Stimulated activated CD8-positive, alpha-beta memory T cell treated with anti-CD3 and anti-CD28 coated beads, Interleukin-2, amount 100 ng/mL, for 1 hour (primary cell): ENCODE results near the gene NIM1K.
"Not testable (repeated sequence)": the region's sequence is repeated elsewhere in the genome, so short reads cannot be mapped to it uniquely, and the experiment has no call there.

Source experiments
- DNase-seq, 2 donors: peaks; one replicate each; pipeline ENCODE4 v3.0.0-alpha.2; 2020; ENCODE audit warnings: low read depth in 2 of 2

Gene NIM1K

GRCh38 chr5:43313854-43314457 lies 121.9 kb downstream of the NIM1K start:
- no peak for DNase-seq

GRCh38 chr5:43314724-43315123 lies 122.7 kb downstream of the NIM1K start:
- no peak for DNase-seq

GRCh38 chr5:43315263-43315662 lies 123.2 kb downstream of the NIM1K start:
- DNase-seq, result no peak

GRCh38 chr5:43315682-43316081 lies 123.7 kb downstream of the NIM1K start:
- no peak for DNase-seq

GRCh38 chr5:43316421-43316820 lies 124.4 kb downstream of the NIM1K start:
- DNase-seq, result no peak

GRCh38 chr5:43320846-43321245 lies 128.8 kb downstream of the NIM1K start:
- no peak for DNase-seq

GRCh38 chr5:43323488-43323887 lies 131.5 kb downstream of the NIM1K start:
- not testable (repeated sequence) for DNase-seq

- not testable (repeated sequence) for DNase-seq
These were observed 133.6 kb downstream of the NIM1K start for GRCh38 chr5:43325624-43326023.
